Stomach (tissue), 9 donors: Measurements from ENCODE around the gene ZNF469. TPM values are rescaled to one million over a fixed set of nuclear protein-coding genes. Genes with fewer than 3 reads are reported as not detected.

Source experiments
- DNase-seq, 2 donors: peaks; one replicate each; pipeline versions ENCODE4 v3.0.0 to v3.0.0-alpha.2; 2013 to 2019
- H3K27ac ChIP-seq, 5 donors: fragments of 200-600 bp in 4 of 5; sonication (generic) in 4 of 5; one replicate each; pipeline ENCODE4 v1.5.1; 2013 to 2019; ENCODE audit warnings: mild to moderate bottlenecking in 1 of 5, moderate library complexity in 1 of 5
- H3K27me3 ChIP-seq, 3 donors: fragments of 200-600 bp; sonication (generic); one replicate each; pipeline ENCODE4 v1.5.1; 2017 to 2019; ENCODE audit warnings: mixed run types in 1 of 3
- H3K36me3 ChIP-seq, 4 donors: fragments of 200-600 bp; sonication (generic); 1 replicate in 3 of 4; 2 replicates in 1 of 4; pipeline ENCODE4 v1.5.1; 2016 to 2019
- H3K4me1 ChIP-seq, 4 donors: fragments of 200-600 bp; sonication (generic); one replicate each; pipeline ENCODE4 v1.5.1; 2016 to 2019
- H3K4me3 ChIP-seq, 4 donors: fragments of 200-600 bp; sonication (generic) in 3 of 4; one replicate each; pipeline ENCODE4 v1.5.1; 2016 to 2019; ENCODE audit warnings: mild to moderate bottlenecking in 1 of 4
- H3K9me3 ChIP-seq, 4 donors: fragments of 200-600 bp; sonication (generic); one replicate each; pipeline ENCODE4 v1.5.1; 2016 to 2019
- EP300 ChIP-seq: sonication (generic); formaldehyde crosslinking; IDR thresholded peaks from one replicate; pipeline ENCODE4 v1.6.1; 2017; ENCODE audit warnings: antibody characterized with exemption
- POLR2A ChIP-seq, 4 donors: fragments of 450-650 bp; IDR thresholded peaks; one replicate each; pipeline ENCODE4 v1.6.1; 2016; ENCODE audit warnings: antibody characterized with exemption in 4 of 4, control low read depth in 2 of 4, mild to moderate bottlenecking in 1 of 4, moderate library complexity in 1 of 4
- POLR2AphosphoS5 ChIP-seq, 3 donors: sonication (generic); formaldehyde crosslinking; IDR thresholded peaks; one replicate each; pipeline ENCODE4 v1.6.1; 2016; ENCODE audit warnings: antibody characterized with exemption in 3 of 3
- WGBS, 5 donors: extraction: QIAGEN DNeasy Blood & Tissue Kit in 3 of 5; methylation state at CpG; one replicate each; pipeline versions ENCODE4 v1.1.5 to v1.1.7; 2013 to 2018; 5-methylcytosine and 5-hydroxymethylcytosine counted together
- intact Hi-C: fragments of 100-400 bp; cut with DNase I; formaldehyde crosslinking; loops from one replicate; pipeline ENCODE4 v1.15.1; 2023; ENCODE audit warnings: low total_unique reads
- polyA plus RNA-seq, 3 donors: library from polyadenylated mRNA; stranded (reverse); fragments of 200-250 nt; gene quantifications; one replicate each; pipeline ENCODE4 v1.2.3, GENCODE V29; 2013
- total RNA-seq, 5 donors: library from RNA; depleted of rRNA; stranded (reverse); fragments of >200 nt; gene quantifications; one replicate each; pipeline versions ENCODE4 v1.1.0 to v1.2.3, GENCODE V29; 2014 to 2016
- TF ChIP-seq, protein P1 (sequence below), 7 experiments: fragments of 450-650 bp in 4 of 7; fragments of 200-600 bp in 3 of 7; sonication (generic) in 3 of 7; IDR thresholded peaks; one replicate each; pipeline ENCODE4 v1.5.1; 2016 to 2019; ENCODE audit warnings: antibody characterized with exemption in 7 of 7, control low read depth in 2 of 7, mild to moderate bottlenecking in 1 of 7
- donor health status: healthy with polysubstance abuse.
- donor health status: Bipolar disorder and iron deficiency.
- donor health status: healthy.

The ZNF469 gene
- total and polyA plus RNA-seq, 8 donors: under 0.01 to 6.2 (median 0.24) TPM

DNA sequence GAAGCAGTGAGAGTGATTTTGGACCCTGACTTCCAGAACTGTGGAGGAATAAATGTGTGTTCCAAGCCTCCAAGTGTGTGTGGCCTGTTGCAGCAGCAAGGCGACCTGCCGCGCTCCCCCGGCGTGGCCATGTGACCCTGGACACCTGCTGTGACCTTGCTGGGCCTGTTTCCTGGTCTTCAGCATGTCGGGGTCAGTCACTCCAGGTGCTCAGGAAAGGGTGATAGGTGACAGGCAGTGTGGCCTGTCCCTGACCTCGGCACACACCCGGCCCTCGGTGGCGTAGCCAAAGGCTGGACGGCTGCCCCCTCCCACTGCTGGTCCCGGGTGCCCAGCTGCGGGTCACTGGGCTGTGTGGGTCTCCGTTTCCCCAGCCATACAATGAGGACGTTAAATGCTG is 31.8 kb upstream of the ZNF469 start:
- Histone ChIP-seq H3K36me3 (no peaks in the 10 kb centered on the region), H3K27me3 (peaks cover 0 to 6% (median 0%) of the 10 kb centered on the region in 3 donors), H3K27ac (no peak overlapping the region), H3K4me1 (no peaks in the 10 kb centered on the region), H3K4me3 (no peak overlapping the region), H3K9me3 (no peaks in the 10 kb centered on the region)
- WGBS, 5 donors: 76 to 81% (median 78%) methylated on average over 6 to 15 of the region's 15 CpGs
- DNase-seq: no peak
- intact Hi-C loops: no loop called here
- TF ChIP-seq POLR2AphosphoS5 (IDR thresholded peaks at IDR 0.05): no peak
- TF ChIP-seq, protein P1, sequence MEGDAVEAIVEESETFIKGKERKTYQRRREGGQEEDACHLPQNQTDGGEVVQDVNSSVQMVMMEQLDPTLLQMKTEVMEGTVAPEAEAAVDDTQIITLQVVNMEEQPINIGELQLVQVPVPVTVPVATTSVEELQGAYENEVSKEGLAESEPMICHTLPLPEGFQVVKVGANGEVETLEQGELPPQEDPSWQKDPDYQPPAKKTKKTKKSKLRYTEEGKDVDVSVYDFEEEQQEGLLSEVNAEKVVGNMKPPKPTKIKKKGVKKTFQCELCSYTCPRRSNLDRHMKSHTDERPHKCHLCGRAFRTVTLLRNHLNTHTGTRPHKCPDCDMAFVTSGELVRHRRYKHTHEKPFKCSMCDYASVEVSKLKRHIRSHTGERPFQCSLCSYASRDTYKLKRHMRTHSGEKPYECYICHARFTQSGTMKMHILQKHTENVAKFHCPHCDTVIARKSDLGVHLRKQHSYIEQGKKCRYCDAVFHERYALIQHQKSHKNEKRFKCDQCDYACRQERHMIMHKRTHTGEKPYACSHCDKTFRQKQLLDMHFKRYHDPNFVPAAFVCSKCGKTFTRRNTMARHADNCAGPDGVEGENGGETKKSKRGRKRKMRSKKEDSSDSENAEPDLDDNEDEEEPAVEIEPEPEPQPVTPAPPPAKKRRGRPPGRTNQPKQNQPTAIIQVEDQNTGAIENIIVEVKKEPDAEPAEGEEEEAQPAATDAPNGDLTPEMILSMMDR (IDR thresholded peaks at IDR 0.05): no peak
- TF ChIP-seq POLR2A (IDR thresholded peaks at IDR 0.05): no peak
- TF ChIP-seq EP300: no peak

DNA sequence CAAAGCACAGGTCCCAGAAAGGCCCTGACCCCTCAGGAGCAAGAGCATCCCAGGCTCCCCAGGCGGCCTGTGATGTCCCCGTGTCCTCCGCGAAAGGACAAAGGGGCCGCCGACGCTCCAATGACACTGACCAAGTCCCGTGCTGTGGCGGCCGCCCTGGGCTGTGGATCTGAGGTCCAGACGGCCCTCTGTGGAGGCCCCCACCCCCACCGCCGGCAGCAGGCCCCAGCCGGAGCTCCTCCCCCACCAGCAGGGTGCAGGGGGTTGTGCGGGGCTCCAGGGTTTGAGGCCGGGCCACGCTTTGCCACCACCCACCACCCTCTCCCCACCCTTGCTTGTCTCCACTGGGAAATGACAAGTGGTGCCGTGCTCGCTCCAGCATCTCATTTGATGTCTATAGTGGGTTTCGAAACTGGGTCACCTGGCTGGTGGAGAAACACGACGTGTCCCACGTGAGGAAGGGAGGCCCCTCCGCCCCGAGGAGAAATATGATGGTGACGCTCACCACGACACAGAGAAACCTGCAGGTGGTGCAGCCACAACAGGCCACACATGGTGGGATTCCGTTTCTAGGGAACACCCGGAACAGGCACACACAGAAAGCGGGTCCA is 31.2 kb upstream of the ZNF469 start:
- H3K9me3 ChIP-seq: no peaks in the 10 kb centered on the region
- peaks cover 0 to 6% (median 0%) of the 10 kb centered on the region in 3 donors for H3K27me3 ChIP-seq
- intact Hi-C loops: no loop called here
- WGBS, 5 donors: 85 to 94% (median 86%) methylated on average over 20 to 30 of the region's 30 CpGs
- no peaks in the 10 kb centered on the region for H3K36me3 ChIP-seq
- TF ChIP-seq, protein P1 (IDR thresholded peaks at IDR 0.05): no peak
- TF ChIP-seq EP300: no peak
- no peak for TF ChIP-seq POLR2AphosphoS5 (IDR thresholded peaks at IDR 0.05)
- TF ChIP-seq POLR2A (IDR thresholded peaks at IDR 0.05): no peak
- no peak overlapping the region for H3K4me3 ChIP-seq
- H3K4me1 ChIP-seq: no peaks in the 10 kb centered on the region
- DNase-seq: no peak
- H3K27ac ChIP-seq: no peak overlapping the region

DNA sequence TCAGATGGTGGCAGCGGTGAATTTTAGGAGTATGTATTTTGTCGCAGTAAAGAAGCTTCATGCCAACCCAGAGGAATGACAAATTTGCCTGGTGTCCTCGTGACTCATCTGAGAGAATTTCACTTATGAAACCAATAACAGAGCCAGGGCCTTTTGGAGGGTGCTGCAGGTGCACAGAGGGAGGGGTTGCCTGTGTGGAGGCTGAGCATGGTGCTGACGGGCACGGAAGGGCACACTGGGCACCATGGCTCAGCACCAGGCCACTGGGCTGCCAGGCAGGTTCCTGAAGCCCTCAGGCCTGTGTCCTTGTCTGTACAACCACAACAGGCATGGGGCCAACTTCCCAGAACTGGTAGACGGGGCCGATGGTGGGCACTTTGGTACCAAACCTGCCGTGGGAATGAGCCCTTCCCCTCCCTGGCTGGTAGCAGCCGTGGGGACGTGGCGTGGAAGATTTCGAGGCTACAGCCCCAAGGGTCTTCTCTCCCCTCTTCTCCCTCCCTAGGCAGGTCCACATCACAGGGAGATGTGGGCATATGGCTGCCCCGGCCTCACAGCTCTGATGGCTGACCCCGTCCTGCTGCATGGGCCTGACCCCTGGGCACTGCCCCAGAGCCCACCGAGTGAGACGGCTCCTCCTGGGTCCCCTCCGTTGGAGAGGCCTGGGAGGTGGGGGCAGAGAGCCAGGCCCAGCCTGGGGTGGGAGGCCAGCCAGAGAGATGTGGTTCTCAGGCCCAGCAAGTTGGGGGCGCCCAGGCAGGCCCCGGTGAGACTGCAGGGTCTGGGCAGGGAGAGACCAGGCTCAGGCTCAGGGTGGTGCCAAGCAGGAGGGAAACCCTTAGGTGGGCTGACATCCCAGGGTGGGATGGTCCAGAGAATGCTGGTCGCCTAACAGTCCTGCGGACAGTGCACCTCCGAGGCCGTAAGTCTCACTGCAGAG is 30.2 kb upstream of the ZNF469 start:
- 86 to 93% (median 89%) methylated on average over 12 to 23 of the region's 23 CpGs for WGBS, 5 donors
- no peak overlapping the region for H3K27ac ChIP-seq
- no peaks in the 10 kb centered on the region for H3K9me3 ChIP-seq

DNA sequence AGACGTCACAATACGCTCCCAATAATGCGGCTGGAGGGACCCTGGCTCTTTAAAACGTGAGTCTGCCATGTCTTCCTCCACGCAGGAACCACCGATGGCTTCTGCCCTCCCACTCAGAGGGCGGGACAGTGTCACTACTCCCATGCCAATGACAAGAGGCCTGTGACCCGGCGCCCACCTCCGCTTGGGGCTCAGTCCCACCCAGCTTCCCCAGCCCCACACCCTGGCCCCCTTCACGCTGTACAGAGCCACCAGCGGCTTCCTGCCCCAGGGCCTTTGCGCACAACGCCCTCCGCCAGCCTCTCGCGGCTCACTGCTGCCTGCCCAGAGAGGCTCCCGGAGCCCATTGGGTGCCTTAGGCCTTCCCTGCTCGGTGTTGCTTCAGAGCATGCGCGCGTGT is 29.5 kb upstream of the ZNF469 start:
- Histone ChIP-seq H3K27ac (no peak overlapping the region), H3K4me1 (no peaks in the 10 kb centered on the region), H3K9me3 (no peaks in the 10 kb centered on the region), H3K4me3 (no peak overlapping the region), H3K36me3 (no peaks in the 10 kb centered on the region), H3K27me3 (peaks cover 0 to 14% (median 0%) of the 10 kb centered on the region in 3 donors)
- intact Hi-C loops: no loop called here
- no peak for TF ChIP-seq EP300
- TF ChIP-seq POLR2A (IDR thresholded peaks at IDR 0.05): no peak
- no peak for TF ChIP-seq POLR2AphosphoS5 (IDR thresholded peaks at IDR 0.05)
- TF ChIP-seq, protein P1 (IDR thresholded peaks at IDR 0.05): no peak
- WGBS, 5 donors: 88 to 91% (median 91%) methylated on average over 19 to 22 of the region's 22 CpGs
- DNase-seq: no peak

More for the DNA sequence above, 30.2 kb upstream of the ZNF469 start:
- intact Hi-C loops: no loop called here
- no peaks in the 10 kb centered on the region for H3K36me3 ChIP-seq
- no peaks in the 10 kb centered on the region for H3K4me1 ChIP-seq
- DNase-seq: no peak
- H3K4me3 ChIP-seq: no peak overlapping the region
- H3K27me3 ChIP-seq: peaks cover 0 to 10% (median 0%) of the 10 kb centered on the region in 3 donors
- no peak for TF ChIP-seq POLR2AphosphoS5 (IDR thresholded peaks at IDR 0.05)
